HL-60/S4 treated with retinoic acid at 250 ng/mL for 4 days and 3 days (cell line): ENCODE results near the gene RPTOR.

ENCODE experiments used
- in situ Hi-C: fragments of 300-500 bp; cut with MboI; formaldehyde crosslinking; loops from 2 replicates; pipeline ENCODE4 v1.7.0; 2022; ENCODE audit warnings: low sequenced_read_pairs

The RPTOR gene

DNA sequence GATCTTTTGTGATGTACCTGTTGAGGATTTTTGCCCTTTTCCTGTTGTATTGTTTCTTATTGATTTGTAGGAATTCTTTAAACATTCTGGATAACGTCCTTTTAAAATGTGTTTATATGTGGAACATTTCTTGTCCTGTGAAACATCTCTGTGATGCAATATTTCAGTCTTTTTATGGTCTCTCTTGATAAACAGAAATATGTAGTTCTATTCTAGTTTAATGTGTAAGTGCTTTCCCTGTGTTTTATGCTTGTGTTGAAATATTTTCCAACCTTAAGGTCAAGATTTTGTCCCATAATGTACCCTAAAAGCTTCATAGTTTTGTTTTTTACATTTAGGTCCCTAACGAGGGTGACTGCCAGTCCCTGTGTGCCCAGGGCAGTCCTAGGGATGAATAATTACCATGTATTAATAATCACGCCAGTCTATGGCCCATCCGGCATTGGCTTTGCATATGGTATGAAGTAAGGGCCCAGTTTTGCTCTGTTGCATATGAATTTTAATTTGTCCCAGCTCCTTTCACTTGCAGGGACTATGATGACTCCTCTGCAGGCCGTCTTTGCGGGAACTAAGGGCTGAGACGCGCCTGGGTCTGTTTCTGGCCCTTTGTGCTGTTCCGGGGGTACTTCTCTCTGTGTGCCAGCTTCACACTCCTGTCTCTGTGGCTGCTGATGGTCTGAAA, 44.2 kb downstream of the RPTOR start:
- in situ Hi-C loops, result no loop called here

DNA sequence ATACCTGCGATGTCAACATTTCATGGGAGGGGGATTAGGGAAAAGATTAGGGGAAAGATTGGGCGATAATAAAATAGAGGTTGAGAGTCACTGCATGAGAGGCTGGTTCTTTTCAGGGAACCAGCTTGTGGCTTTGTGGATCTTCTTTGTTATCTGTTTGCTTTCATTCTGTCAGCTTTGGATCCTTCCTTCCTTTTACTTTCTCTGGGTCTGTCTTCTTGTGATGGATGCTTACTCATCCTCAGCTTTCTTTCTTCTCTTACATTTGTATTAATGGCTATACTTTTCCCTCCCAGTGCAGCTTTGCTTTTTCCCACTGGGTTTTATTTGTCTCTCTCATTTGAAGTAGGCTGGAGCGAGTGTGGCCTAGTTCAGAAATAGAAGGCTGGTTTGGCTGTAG, 47.1 kb downstream of the RPTOR start:
- in situ Hi-C loops, result no loop called here

DNA sequence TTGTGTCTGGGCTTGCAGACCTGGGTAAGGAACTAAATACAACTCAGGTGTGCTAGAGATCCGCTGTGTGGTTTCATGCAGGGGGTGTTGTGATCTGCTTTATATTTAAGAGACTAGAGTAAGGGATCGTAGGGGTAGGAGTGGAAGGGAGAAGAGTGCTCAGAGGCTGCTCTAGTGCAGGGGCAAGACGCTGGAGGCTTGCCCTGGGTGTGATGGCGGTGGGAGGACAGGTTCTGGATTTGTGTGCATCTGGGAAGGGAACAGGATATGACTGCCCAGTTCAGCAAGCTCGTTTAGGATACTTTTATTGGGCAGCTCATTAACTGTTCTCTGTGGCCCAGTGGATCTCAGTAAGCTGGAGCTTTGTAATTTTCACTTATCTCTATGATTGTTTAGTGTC, 47.6 kb downstream of the RPTOR start:
- in situ Hi-C loops, result no loop called here

DNA sequence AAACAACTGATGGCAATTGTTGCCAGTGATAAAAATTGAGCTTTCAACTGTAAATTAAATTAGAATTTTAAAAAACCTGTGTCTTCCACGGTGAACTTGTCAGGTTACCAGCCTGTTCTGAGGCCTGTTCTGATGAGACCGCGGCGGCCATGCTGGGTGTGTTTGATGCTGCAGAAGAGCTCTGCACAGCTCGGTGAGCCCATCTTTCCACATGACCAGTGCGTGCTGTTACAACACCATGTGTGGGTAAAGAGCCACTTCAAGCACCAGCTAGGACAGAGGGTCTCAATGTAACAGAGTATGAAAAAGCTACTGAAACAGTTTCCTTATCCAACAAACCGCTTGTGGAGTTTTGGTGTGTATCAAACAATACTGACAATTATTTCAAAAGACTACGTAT, 48.5 kb downstream of the RPTOR start:
- in situ Hi-C loops, result no loop called here

- in situ Hi-C loops, result no loop called here
Measured at GRCh38 chr17:80594431-80595269, 50.0 kb downstream of the RPTOR start.

GRCh38 chr17:80596760-80597608, 52.3 kb downstream of the RPTOR start:
- in situ Hi-C loops, result no loop called here

DNA sequence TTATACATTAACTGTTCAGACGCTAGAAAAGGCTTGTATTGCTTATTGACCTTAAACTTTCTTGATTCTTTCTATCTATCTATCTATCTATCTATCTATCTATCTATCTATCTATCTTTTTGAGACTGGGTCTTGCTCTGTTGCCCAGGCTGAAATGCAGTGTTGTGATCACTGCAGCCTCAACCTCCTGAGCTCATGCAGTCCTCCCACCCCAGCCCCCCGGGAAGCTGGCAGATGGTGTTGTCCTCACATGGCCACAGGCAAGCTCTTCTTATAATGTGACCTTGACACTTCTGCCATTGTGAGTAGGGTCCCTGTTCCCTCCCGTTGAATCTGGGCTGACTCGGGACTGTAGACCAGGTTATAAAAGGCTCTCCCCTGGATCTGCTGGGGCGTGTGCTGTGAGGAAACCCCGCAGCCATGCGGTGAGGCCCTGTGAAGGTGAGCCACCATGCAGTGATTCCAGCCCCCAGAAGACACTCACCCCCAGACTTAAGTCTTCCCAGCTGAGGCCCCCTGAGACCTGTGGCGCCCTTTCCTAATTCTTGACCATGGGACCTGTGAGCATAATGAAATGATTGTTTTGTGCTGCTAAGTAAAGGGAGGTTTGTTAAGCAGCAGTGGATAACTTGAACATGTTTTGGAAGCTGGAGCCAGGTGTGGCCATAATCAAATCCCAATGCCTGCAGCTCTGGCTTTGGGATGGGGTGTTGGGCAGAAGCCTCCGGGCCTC, 54.3 kb downstream of the RPTOR start:
- in situ Hi-C loops, result no loop called here

DNA sequence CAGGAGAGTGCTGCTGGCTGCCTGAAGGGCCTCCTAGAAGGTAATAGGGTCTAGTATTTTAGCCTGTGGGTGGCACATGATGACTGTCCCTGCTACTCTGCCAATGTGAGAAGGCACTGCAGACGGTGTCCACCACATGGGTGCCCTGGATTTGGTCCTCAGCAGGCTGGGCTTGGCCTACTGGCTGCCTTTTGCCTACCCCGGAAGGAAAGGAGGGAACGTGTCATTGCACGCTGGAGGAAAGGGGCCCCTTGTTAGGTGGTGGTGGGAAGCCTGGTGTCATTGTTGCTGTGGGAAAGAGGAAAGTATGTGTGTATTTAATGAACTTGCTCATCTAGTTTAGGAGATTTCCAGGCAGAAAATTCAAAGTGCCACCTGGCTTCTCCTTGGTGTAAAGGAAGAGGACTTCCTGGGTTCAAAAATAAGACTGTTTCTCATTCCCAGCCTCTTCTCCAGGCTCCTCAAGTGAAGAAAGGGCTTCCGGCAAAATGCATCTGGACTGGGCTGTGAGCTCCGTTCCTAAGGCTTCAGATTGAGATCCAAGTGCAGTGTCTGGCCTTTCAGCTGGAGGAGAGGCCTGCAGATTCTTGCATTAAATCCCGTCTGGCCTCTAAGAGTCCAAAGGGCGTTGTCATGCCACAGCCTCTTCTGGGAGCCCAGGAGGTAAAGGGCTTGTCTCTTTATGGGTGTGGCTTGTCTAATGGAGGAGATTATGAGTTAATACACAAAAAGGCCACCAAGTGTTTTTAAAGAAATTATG, 55.1 kb downstream of the RPTOR start:
- in situ Hi-C loops, result no loop called here

- in situ Hi-C loops, result no loop called here
Measured at GRCh38 chr17:80601146-80601545, 56.5 kb downstream of the RPTOR start.

GRCh38 chr17:80603396-80603795, 58.8 kb downstream of the RPTOR start:
- in situ Hi-C loops, result no loop called here

DNA sequence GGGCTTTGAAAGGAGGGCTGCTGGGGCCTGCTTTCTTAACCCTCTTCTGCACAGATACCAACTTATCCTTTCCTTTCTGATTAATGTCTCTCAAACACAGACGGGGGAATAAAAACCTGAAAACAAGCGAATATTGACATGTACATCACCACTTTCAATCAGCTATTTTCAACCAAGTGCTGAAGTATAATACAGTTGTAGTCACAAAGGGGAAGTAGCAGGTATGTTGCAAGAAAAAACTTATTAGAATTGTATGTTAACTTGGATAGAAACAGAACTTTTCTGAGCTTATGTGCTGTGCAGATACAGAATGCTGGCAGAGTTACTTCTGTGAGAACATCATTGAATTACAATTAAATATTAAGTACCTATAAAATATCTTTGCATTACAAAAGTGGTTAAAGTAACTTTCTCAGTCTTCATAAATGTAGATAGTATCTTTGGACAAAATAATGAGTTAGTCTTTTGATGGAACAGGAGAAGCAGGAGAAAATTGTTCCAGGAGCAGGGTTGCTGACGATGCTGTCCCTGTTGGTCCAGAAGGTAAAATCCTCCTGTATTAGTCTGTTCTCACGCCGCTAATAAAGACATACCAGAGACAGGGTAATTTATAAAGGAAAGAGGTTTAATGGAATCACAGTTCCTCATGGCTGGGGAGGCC, 59.5 kb downstream of the RPTOR start:
- in situ Hi-C loops, result no loop called here

DNA sequence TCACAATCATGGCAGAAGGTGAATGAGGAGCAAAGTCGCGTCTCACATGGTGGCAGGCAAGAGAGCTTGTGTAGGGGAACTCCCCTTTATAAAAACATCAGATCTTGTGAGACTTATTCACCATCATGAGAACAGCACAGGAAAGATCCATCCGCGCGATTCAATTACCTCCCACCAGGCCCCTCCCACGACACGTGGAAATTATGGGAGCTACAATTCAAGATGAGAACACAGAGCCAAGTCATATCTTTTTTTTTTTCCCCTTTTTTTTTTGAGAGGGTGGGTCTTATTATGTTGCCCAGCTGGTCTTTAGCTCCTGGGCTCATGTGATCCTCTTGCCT, 60.0 kb downstream of the RPTOR start:
- in situ Hi-C loops, result no loop called here

- in situ Hi-C loops, result no loop called here
Measured at GRCh38 chr17:80605326-80606066, 60.9 kb downstream of the RPTOR start.

DNA sequence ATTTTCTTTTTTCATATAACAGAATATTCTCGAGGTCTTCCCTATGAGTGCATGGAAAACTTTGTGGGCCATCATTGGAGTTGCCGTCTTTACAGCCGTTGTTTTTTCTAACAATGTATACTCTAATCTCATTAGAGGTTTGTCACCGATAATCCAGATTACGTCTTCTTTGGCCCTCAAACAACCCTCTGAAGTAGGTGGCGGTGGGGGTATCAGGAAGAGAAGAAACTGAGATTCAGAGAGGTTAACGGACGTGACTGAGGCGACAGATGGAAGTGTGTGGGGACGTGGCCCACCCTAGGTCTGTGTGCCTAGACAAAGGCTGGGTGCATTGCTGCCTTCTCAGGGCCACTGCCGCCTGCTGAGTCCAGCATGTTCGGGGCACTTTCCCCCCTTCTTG, 63.7 kb downstream of the RPTOR start:
- in situ Hi-C loops, result no loop called here

GRCh38 chr17:80609757-80610156, 65.1 kb downstream of the RPTOR start:
- in situ Hi-C loops, result no loop called here

- in situ Hi-C loops, result no loop called here
Measured at GRCh38 chr17:80611816-80612215, 67.2 kb downstream of the RPTOR start.

DNA sequence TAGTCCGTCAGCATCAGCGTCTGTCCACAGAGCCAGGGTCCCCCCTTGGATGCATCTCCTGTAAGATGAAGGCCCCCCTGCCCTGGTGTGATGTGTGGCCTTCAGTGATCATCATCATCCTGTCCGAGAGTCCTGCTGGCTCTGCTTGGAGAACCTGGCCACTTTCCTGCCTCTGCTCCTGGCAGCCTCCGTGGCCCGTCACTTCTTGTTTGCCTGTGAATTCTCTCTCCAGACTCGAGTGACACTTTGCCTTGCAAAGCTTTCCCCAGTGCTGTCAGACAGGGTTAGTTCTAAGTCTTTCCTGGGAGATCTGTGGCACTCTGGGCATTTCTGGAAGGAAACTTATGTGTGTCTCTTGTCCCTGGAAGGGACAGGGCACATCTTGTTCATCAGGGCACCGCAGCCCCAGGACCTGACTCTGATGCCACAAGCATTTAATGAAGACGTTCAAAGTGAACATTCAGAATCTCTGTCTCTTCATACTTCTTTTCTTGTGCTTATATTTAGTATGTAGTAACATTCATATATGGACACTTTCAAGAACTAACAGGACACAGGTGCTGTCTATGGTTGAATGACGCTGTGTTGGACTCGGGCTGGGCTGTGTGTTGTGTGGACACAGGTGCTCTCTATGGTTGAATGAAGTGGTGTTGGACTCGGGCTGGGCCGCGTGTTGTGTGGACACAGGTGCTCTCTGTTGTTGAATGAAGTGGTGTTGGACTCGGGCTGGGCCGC, 68.5 kb downstream of the RPTOR start:
- in situ Hi-C loops, result no loop called here

DNA sequence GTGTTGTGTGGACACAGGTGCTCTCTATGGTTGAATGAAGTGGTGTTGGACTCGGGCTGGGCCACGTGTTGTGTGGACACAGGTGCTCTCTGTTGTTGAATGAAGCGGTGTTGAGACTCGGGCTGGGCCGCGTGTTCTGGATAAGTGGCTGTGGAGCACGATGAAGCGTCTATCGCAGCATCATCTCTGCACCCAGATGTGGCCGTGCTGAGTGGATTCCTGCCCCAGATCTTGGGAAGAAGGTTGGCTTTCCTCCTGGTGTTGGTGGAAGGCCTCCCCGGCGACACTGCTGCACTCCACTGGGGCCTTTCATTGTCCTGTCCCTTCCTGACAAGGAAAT, 69.1 kb downstream of the RPTOR start:
- in situ Hi-C loops, result no loop called here
